Activated CD4-positive, alpha-beta T cell treated with anti-CD3 and anti-CD28 coated beads, Interleukin-2, Interleukin-4, amounts not matched to agents 100 ng/mL and 50 ng/mL, durations not matched to agents 16 hours and 8 hours (primary cell): ENCODE results near the gene EDC3.
A peak's percentile ranks its signal among the peaks of the same experiment; 100 is the strongest.
"Not testable (repeated sequence)": the region's sequence is repeated elsewhere in the genome, so short reads cannot be mapped to it uniquely, and the experiment has no call there.

ENCODE experiments used
- DNase-seq: peaks from one replicate; pipeline ENCODE4 v3.0.0-alpha.2; 2020; ENCODE audit warnings: low spot score

EDC3 gene, protein sequence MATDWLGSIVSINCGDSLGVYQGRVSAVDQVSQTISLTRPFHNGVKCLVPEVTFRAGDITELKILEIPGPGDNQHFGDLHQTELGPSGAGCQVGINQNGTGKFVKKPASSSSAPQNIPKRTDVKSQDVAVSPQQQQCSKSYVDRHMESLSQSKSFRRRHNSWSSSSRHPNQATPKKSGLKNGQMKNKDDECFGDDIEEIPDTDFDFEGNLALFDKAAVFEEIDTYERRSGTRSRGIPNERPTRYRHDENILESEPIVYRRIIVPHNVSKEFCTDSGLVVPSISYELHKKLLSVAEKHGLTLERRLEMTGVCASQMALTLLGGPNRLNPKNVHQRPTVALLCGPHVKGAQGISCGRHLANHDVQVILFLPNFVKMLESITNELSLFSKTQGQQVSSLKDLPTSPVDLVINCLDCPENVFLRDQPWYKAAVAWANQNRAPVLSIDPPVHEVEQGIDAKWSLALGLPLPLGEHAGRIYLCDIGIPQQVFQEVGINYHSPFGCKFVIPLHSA

DNA sequence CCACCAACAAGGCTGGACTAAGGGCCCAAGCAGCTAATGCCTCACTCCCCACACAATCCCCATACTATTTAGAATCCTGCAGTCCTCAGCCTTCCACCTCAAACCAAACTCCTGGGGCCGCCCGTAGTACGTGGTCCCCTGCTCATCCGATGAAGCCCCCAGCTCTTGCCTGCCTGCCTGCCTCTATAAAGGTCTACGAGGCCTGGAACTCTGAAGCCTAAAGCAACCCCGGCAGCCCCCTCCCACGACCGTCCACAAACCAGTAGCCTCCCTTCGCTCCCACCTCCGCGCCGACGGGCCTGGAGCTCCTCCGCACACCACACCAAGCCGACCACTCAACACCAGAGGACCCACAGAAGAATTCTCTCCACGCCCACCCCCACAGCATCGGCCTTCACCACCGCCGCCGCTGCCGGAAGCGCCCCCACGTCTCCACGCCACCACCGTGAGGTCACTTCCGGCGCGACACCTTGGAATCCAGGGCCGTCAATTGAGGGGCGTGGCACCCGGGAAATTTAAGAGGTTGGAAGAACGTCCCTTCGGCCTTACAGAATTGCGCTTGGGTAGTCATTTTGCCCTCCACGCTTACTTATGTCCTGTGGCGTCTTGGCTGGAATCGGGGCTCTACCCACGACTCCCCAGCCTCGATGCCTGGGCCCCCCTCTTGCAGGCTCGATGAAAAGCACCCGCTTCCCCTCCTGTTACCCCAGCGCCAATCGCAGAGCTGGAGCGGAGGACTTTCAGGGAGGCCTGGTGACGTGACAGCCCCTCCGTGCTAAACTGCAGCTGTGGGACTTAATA is at the start of gene EDC3:
Gene EDC3, minus strand, starts transcription at position 428 of the 801 bp plus-strand sequence. CDS start 20,900 bp downstream, outside the sequence.
- peak; percentile 85 for DNase-seq

DNA sequence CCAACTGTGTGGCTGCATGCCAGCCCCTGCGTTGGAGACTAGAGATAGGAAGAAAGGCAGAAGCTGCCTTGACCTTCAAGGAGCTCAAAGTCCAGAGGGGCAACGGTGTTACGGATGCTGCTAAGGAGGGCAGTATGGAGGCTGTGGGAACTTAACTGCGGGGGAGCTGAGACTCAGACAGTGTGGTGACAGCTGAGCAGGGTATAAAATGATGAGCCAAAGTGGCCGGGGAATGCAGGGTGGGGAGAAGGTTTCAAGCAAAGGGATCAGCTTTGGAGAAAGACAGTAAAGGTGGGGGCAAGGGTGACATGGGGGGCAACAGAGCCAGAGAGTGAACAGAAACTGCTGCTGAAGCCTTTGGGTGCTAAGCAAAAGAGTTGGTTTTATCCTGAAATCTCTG is 46.6 kb upstream of the EDC3 start:
- no peak for DNase-seq

DNA sequence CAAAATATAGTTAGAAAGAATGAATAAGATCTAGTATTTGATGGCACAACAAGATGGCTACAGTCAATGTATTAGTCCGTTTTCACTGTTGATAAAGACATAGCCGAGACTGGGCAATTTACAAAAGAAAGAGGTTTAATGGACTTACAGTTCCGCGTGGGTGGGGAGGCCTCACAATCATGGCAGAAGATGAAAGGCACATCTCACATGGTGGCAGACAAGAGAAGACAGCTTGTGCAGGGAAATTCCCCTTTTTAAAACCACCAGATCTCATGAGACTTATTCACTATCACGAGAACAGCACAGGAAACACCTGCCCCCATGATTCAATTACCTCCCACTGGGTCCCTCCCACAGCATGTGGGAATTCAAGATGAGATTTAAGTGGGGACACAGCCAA is 42.4 kb upstream of the EDC3 start:
- peak; percentile 5 for DNase-seq

DNA sequence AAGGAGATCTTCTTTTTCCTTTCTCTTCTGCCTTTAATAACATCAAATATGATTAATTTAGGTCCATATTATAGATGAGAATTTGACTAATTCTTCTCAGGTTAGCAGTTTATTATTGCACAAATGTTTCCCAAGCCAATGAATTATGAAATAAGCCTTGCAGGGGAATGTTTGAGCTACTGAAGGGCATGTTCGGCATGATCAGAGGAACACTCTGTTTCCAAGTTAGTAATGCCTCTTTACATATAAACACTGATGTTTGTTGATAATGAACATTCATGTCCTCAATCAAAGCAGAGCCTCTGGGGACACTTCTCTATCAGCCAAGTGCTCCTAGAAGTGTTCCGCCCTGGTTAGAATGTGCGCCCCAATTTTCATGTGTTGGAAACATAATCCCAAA is 39.5 kb upstream of the EDC3 start:
- no peak for DNase-seq

DNA sequence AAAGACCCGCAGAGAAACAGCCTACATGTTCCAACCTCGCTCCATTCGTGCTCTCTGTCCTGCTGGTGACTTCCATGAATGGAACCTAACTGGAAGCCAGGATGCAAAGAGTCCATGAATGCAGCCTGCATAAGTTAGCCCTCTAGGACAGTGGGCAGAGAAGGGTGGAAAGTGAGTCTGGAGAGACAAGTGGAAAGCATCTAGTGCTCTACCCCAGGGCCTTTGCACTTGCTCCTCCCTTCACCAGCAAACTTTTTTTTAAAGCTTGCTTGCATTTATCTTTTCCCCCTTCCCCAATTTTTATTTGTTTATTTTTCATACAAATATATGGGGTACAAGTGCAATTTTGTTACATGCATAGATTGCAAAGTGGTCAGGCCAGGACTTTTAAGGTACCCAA is 37.4 kb upstream of the EDC3 start:
- DNase-seq, result no peak

DNA sequence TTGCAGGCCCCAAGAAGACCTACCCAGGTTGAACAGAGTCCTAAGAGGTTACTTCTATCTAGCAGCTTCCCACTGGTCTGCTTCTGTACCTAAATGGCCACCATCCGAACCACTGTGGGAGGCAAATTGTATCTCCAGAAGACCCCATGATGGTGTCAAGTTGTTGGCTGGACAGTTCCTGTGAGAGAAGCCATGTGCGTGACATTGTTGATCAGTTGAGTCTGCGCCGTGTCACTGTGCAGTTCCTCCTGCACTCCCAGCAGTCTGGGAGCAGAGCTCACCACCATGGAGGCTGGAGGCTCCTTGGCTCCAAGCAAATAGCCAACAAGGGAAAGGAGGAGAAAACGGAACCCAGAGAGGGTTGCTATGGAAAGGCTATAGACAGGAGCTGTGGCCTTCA is 37.0 kb upstream of the EDC3 start:
- no peak for DNase-seq

DNA sequence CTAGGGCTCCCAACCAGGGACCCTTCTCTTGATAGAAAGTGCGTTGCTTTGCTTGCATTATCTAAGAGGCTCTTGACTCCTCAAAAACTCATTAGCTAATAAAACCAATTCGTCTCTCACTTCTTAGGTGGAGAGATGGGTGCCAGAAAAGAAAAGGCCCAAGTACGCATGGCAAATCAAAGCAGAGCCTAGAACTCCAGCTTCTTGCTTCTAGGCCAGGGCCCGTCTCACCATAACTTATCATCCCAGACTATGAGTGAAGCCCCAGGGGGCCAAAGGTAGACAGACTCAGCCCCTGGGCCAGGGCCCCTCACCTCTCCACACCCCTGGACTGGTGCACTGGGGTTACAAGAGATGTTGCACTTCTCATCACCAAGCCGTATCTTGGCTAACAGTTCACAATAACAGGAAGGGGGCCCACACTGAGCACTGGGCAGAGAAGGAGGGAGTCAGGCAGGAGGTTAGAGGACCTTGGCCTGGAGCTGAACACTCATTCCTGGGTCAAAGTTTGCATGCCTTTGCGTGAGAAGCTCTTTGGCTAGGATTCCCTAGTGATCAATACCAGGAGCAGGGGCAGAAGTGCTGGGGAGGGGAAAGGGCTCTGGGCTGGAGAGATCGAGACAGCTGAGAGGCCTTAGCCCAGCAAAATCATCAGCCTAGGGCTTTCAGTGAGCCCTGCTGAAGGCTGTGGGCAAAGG is 34.9 kb upstream of the EDC3 start:
- DNase-seq, result no peak

DNA sequence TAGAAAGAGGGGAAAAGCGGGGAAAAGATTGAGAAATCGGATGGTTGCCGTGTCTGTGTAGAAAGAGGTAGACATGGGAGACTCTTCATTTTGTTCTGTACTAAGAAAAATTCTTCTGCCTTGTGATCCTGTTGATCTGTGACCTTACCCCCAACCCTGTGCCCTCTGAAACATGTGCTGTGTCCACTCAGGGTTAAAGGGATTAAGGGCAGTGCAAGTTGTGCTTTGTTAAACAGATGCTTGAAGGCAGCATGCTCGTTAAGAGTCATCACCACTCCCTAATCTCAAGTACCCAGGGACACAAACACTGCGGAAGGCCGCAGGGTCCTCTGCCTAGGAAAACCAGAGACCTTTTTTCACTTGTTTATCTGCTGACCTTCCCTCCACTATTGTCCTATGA is 33.5 kb upstream of the EDC3 start:
- not testable (repeated sequence) for DNase-seq

DNA sequence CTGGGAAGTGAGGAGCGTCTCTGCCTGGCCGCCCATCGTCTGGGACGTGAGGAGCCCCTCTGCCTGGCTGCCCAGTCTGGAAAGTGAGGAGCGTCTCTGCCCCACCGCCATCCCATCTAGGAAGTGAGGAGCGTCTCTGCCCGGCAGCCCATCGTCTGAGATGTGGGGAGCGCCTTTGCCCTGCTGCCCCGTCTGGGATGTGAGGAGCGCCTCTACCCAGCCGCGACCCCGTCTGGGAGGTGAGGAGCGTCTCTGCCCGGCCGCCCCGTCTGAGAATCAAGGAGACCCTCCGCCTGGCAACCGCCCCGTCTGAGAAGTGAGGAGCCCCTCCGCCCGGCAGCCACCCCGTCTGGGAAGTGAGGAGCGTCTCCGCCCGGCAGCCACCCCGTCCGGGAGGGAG is 32.9 kb upstream of the EDC3 start:
- not testable (repeated sequence) for DNase-seq

DNA sequence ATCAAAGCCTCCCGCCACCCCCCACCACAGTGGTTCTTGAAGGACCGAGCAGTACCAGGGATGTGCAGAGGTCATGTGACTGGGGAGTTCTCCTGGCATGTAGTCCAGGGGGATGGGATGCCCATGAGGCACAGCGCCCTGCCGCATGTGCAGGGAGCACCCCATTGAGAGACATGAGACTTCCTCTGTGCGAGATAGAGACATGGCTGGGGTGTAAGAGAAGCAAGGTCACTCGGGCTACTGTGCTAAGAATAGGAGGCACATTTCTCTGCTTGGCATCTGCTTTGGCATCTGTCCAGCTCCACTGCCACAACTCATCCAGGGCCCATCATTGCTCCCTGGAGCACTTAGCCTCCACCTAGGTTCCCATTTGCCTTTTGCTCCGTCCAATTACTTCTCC is 31.9 kb upstream of the EDC3 start:
- no peak for DNase-seq

DNA sequence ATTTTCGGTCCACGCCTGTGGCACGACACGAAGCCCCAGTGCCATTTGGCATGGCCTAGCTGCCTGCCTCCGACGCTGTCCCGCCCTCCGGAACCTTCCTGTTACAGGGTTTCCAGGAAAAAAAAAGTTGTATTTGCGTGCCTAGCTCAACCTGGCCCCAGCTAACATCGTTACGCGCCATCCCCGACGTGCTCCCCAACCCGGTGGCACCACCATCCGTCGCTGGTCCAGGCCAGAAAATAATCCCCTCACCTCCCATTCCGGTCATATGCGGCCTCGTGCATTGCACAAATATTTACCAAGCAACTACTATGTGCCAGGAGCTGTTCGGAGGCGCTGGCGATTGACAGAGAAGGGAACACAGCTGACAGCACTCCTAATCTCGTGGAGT is 30.9 kb upstream of the EDC3 start:
- DNase-seq, result no peak

DNA sequence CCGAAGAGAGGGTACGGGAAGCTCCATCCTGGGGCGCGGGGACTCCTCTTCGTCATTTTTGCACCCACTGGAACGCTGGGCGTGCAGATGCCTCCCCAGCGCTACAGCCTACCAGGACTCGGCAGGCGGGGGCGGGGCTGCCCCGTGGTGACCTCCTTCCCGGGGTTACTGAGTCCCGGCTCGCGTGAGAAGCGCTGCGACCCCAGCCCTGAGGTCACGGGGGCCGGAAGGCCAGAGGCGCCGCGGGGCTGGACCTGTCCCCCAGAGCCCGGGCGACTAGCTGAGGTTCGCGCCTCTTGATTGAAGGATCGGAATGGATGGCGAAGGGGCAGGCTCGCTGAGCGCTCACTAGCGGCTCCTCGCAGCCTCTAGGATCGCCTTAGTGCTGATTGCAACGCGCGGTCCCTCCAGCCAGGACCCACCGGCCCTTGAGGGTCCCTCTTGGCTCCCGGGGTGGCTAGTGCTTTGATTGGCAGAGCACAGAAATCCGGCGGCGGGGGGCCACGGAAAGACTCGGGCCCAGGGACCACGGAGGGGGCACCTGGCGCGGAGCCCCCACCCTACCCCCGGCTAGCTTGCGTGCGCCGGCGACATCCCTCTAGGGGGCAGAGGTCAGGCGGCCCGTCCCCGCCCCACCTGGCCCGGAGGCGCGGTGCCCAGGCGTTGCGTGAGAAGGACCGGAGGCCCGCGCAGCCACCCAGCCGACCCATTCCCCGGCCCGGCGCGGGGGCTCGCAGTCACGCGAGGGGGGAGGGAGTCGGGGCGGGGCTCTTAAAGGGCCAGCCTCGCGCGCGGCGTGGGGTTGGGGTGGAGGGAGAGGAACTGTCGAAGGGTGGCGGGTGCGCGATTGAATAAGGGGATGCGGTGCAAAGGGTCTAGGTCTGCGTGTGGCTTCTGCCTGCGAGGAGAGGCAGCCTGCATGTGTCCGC is 30.3 kb upstream of the EDC3 start:
- peak; percentile 37 for DNase-seq

DNA sequence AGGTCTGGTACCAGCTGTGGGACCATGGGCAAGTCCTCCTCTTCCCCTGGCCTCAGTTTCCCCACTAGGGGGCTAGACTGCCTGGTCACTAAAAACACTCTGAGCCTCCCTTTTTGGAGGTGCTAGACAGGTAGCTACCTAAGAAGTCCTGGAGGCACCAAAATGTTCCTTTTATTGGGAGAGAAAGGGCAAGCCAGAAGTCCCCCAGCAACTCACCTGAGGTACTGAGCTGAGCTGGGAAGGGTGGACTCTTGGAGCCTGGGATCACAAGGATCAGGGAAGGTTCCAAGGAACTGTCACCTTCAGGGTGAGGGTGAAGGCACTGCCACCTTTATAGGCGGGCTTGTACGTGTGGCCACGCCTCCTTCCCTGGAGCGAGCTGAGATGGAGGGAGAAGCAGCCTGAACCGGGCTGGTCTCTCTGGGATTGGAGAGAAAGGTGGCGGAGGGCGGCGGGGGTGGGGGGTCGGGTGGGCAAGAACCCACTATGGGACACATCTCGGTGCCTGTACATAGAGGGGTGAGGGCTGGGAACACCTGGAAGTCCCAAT is 29.5 kb upstream of the EDC3 start, which contains the start of gene CYP1A1:
Gene CYP1A1, minus strand, starts transcription at position 304 of the 550 bp plus-strand sequence. CDS start 2,431 bp downstream, outside the sequence.
- no peak for DNase-seq

DNA sequence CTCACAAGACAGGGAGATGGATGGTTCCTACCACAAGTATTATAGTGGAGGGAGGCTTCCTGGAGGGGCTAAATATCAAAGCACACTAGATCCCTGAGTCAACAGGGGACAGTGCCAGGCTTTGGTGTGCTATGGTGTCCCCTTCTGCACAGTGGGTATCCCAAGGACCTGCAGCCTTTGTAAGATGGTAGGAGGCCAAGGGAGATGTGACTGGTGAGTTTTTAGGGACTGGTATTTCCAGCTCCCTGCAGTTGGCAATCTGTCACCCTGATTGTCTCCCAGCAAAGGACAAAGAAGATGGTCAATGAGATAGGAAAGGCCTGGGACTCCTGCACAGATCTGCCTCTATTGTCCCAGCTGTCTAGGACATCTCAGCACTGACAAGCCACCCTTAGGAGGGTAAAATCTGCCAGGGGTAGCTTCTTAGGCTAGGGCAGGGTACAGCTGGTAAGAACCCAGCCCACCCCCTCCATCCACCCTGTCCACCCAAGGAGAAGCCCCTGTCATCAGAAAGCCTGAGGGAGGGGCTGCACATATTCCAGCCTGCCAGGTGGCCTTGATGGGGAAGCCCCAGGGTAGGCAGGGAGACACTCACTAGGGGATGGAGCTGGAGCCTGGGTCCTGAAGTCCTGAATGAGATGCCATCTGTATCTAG is 28.9 kb upstream of the EDC3 start:
- no peak for DNase-seq

DNA sequence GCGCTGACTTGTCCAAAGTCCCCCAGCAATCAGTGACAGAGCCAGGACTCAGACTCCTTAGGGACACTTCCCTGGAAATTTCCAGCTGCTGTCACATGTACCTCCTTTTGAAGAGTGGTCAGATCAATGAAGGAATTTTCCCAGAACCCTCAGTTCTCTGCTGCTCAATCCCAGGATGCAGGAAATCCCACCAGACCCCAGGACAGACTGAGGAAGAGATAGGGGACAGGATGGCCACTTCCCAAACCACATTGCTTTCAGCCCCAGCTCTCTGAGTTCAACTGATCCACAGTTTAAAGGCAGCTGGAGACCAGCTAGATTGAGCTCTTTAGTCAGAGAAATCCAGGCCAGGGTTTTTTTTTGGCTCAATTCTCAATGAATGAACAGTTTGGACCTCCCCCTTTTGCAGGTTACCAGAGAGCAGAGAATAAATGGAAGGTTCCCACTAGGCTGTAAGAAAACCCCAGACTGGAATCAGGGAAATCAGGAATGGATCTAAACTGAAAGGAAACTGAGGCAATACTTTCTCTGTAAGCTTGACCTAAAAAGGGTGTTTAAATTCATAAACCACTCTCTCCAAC is 28.0 kb upstream of the EDC3 start:
- no peak for DNase-seq

DNA sequence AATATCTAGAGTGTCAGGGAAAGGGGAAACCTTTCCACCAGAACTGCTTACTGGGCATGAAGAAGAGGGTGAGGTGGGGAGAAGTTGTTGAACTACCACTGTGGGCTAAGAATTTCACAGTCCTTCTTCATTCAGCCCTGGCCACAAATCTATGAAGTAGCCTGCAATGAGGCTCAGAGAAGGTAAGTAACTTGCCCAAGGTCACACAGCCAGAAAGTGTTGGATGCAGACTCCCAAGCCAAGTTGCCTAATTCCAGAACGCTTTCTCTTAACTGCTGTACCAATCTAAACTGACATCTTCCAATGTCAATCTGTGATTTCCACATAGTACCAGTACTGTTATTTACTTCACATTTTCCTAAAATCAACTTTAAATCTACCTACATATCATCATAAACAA is 27.4 kb upstream of the EDC3 start:
- no peak for DNase-seq

DNA sequence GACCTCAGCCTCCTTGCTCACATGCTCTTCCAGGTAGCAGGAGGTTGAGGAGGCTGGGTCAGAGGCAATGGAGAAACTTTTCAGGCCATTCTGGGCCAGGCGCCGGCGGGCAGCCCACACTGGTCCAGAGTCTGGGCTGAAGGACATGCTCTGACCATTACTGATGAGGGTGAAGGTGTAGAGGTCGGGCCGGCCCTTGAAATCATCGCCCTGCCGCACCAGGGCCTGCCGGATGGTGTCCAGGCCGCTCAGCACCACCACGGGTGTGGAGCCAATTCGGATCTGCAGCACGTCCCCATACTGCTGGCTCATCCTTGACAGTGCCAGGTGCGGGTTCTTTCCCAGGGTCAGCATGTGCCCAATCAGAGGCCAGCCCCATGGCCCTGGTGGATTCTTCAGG is 26.8 kb upstream of the EDC3 start:
- DNase-seq, result no peak

DNA sequence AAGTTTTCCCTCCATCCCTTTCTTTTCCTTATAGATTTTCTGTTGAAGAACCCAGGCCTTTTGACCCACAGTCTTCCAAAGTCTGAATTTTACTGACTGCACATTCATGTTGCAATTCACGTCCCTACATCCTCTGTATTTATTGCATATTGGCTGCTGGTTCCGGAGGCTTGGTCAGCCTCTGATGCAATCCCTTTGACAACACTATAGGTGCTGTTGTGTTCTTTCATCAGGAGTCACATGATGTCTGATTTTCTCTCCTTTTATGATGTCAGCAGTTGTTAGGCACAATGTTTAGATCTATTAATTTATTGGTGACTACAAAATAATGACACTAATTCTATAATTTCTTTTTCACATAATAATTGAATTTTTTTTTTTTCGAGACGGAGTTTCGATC is 20.8 kb upstream of the EDC3 start:
- no peak for DNase-seq

DNA sequence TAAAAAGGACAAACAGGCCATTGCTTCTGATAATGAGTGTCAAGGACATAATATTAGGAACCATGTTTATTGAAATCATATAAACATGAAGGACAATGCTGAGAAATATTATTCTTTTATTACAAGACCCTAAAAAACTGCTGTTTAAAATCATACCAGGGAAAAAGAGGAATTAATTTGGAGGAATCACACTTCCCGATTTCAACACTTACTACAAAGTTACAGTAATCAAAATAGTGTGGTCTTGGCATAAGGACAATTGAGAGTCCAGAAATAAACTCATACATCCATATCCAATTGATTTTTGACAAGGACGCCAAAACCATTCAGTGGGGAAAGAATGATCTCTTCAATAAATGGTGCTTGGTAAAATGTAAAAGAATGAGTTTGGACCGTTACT is 16.5 kb upstream of the EDC3 start:
- no peak for DNase-seq
